Thymus (tissue), 11 donors: ENCODE measurements around the gene DDX49. TPM values are rescaled to one million over a fixed set of nuclear protein-coding genes. Genes with fewer than 3 reads are reported as not detected.

ENCODE experiments used
- DNase-seq, 9 donors: peaks; one replicate each; pipeline ENCODE4 v3.0.0-alpha.2; 2013; ENCODE audit warnings: low spot score in 9 of 9, low read depth in 6 of 9, missing footprints in 1 of 9
- H3K27ac ChIP-seq, 2 donors: one replicate each; pipeline ENCODE4 v1.5.1; 2013; ENCODE audit warnings: control low read depth in 1 of 2, low read depth in 1 of 2, low read length in 1 of 2, mild to moderate bottlenecking in 1 of 2, moderate library complexity in 1 of 2
- H3K27me3 ChIP-seq, 2 donors: one replicate each; pipeline ENCODE4 v1.5.1; 2013; ENCODE audit warnings: low read length in 1 of 2; ENCODE audit not compliant: control insufficient read depth in 2 of 2, insufficient read depth in 1 of 2
- H3K36me3 ChIP-seq, 2 donors: one replicate each; pipeline ENCODE4 v1.5.1; 2013; ENCODE audit warnings: low read length in 1 of 2, mild to moderate bottlenecking in 1 of 2, moderate library complexity in 1 of 2; ENCODE audit not compliant: control insufficient read depth in 2 of 2, insufficient read depth in 2 of 2
- H3K4me1 ChIP-seq, 2 donors: one replicate each; pipeline ENCODE4 v1.5.1; 2013; ENCODE audit warnings: low read length in 2 of 2; ENCODE audit not compliant: control insufficient read depth in 2 of 2, insufficient read depth in 2 of 2
- H3K4me3 ChIP-seq, 2 donors: one replicate each; pipeline ENCODE4 v1.5.1; 2013; ENCODE audit warnings: low read length in 2 of 2, control low read depth in 1 of 2, mild to moderate bottlenecking in 1 of 2
- H3K9me3 ChIP-seq, 2 donors: one replicate each; pipeline ENCODE4 v1.5.1; 2013; ENCODE audit warnings: low read length in 1 of 2, mild to moderate bottlenecking in 1 of 2; ENCODE audit not compliant: control insufficient read depth in 2 of 2, insufficient read depth in 1 of 2
- WGBS: extraction: QIAGEN DNeasy Blood & Tissue Kit; methylation state at CpG from one replicate; pipeline ENCODE4 v1.1.7; 2013; 5-methylcytosine and 5-hydroxymethylcytosine counted together
- polyA plus RNA-seq: library from polyadenylated mRNA; stranded (reverse); fragments of 200-250 nt; gene quantifications from one replicate; pipeline ENCODE4 v1.2.3, GENCODE V29; 2013
- total RNA-seq: library from RNA; stranded (reverse); fragments of 120-200 nt; gene quantifications from one replicate; pipeline ENCODE4 v1.2.4, GENCODE V29; 2013
- donor health status: healthy.

The DDX49 gene
- total and polyA plus RNA-seq, 2 donors, result 42.8 to 54.9 TPM

DNA sequence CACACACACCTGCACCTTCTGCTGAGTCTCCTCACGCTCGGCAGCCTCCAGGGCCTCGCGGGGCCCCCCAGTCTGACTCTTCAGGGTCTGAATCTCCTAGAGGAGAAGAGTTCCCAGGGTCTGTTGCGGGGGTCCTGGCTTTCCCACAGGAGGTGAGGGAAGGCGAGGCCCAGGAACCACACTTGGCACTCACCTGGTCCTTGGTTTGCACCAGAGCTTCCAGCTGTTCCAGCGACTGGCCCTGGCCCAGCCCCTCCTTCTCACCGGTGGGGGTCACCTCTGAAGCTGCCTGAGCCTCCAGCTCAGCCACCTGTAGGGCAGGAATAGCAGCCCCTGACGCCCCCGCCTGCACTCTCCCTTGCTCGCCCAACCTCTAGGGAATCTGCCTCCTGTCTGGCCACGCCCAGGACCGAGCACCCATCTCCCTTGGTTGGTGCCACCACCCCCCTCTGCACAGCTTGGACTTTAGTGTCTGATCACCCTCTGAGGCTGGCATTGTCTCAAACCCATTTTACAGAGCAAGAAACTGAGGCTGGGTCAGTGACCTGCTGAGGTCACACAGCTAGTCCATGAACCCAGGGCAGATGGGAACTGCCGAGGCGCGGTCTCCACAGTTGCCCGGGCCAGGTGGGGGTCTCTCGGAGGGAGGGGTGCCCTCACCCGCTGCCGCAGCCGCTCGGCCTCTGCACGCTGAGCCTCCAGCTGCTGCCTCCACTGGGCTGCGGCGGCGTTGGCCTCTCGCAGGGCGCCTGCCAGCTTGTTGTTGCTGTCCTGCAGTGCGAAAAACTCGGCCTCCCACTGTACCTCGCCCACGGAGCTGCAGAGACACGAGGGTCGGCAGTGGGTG lies 12.0 kb downstream of the DDX49 start:
- DNase-seq, result no peak
- Histone ChIP-seq H3K27ac (no peak overlapping the region), H3K4me3 (peak overlapping the region in 1 of 2 donors; percentile 19), H3K36me3 (peaks cover 16 to 24% of the 10 kb centered on the region in 2 donors), H3K4me1 (peaks cover 4 to 5% of the 10 kb centered on the region in 2 donors), H3K27me3 (peaks cover 0 to 27% of the 10 kb centered on the region in 2 donors), H3K9me3 (peaks cover 1 to 4% of the 10 kb centered on the region in 2 donors)
- 83% methylated on average over 34 of the region's 34 CpGs for whole genome bisulfite sequencing

DNA sequence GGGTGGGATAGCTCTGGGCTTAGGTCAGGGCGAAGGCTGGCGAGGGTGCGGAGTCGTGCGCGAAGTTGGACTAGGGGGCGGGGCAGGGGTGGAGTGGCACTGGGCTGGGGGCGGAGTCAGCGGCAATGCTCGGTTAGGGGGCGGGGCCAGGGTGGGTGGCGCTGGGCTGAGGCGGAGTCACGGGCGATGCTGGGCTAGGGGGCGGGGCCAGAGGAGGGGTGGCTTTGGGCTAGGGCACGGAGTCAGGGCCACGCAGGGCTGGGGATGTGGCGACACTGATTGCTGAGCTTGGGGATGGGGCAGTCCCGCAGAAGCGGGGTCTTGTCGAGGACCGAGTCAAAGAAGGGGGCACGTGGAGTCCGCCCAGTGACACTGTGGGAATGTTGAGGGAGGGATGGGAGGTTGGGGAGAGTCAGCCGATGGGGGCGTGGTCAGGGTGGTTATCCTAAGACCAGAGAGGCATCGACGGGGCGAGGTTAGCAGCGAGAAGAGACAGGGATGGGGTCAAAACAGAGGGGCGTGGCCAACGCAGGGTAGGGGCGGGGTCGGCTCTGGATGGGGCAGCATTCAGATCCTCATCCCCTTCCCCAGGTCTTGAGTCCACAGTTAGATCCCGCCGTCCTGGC lies 12.8 kb downstream of the DDX49 start:
- peak in 8 of 9 donors; percentile 25 to 74 (median 48) for DNase-seq
- Histone ChIP-seq H3K27me3 (peaks cover 0 to 27% of the 10 kb centered on the region in 2 donors), H3K4me3 (peak overlapping the region in 1 of 2 donors; percentile 19), H3K9me3 (peaks cover 1 to 4% of the 10 kb centered on the region in 2 donors), H3K27ac (no peak overlapping the region), H3K4me1 (peaks cover 4 to 5% of the 10 kb centered on the region in 2 donors), H3K36me3 (peaks cover 14 to 16% of the 10 kb centered on the region in 2 donors)
- WGBS, result 7% methylated on average over 37 of the region's 37 CpGs

DNA sequence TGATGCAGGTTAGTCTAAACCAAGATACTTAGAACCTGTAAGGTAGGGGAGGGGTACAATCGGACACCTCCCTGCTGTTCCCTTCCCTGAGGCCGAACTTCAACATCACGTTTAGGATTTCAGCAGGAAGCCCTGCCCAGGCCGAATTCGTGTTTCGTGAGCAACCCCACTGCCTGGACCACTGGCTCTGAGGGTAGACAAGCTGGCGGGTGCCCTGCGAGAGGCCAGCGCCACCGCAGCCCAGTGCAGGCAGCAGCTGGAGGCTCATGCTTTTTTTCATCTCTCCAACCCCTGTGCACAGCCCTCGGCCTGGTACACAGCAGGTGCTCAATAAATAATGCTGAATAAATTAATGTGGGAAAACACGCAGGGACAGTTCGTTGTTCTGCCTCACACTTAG lies 13.8 kb downstream of the DDX49 start:
- Histone ChIP-seq H3K4me3 (no peak overlapping the region), H3K27ac (no peak overlapping the region), H3K27me3 (peaks cover 2 to 35% of the 10 kb centered on the region in 2 donors), H3K9me3 (peaks cover 1 to 4% of the 10 kb centered on the region in 2 donors), H3K36me3 (peaks cover 6 to 9% of the 10 kb centered on the region in 2 donors), H3K4me1 (peaks cover 4 to 5% of the 10 kb centered on the region in 2 donors)
- 82% methylated on average over 13 of the region's 13 CpGs for WGBS
- DNase-seq, result no peak

DNA sequence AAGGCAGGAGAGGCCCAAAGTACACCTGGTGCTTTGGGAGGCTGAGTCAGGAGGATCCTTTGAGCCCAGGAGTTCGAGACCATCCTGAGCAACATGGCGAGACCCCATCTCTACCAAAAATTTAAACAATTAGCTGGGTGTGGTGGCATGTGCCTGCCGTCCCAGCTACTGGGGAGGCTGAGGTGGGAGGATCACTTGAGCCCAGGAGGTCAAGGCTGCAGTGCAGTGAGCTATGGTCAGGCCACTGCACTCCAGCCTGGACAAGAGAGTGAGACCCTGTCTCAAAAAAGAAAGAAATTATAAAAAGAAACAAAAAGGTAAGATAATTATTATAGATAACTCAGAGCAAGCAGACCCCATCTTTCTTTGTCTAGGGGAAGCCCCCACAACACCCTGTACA lies 19.6 kb downstream of the DDX49 start:
- Histone ChIP-seq H3K4me3 (no peak overlapping the region), H3K36me3 (no peaks in the 10 kb centered on the region), H3K9me3 (peaks cover 0 to 5% of the 10 kb centered on the region in 2 donors), H3K4me1 (no peaks in the 10 kb centered on the region), H3K27ac (no peak overlapping the region), H3K27me3 (peaks cover 27 to 67% of the 10 kb centered on the region in 2 donors)
- WGBS, result 92% methylated on average over 3 of the region's 3 CpGs
- no peak for DNase-seq

DNA sequence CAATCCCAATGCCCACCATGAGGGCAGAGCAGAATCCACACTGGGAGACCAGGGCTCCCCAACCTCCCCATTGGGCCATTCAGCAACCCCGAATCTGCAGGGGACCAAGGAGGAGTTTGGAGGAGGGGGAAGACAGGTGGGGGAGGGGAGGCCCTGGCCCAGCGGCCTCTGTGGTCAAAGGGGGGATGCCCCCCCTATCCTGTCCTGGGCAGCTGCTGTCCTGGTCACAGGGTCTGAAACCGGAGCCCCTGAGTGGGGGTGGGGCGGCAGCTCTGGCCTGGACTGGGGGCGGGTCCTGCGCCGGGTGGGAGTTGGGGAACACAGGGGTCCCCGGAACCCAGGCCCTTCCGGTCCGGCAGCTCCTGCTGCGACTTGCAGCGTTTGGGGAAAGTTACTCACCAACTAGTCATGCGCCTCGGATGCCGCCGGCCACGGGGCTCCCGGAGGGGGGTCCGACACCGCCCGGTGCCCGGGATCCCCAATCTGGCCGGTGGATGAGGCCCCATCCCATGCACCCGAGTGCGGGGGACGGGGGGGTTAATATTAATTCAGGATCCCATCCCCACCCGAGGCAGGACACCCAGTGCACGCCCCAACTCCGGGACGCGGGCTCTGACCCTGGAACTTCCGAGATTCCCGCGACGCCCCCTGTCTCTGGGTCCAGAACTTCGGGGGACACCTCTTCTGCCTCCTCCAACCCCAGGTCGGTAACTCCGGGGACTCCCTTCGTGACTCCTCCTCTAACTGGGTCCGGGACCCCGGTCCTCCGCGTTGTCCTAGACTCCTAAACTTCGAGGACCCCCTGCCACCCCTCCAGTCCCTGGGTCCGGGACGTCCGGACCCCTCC lies 20.6 kb downstream of the DDX49 start:
- Histone ChIP-seq H3K27ac (no peak overlapping the region), H3K4me1 (no peaks in the 10 kb centered on the region), H3K27me3 (peaks cover 27 to 61% of the 10 kb centered on the region in 2 donors), H3K9me3 (peaks cover 0 to 4% of the 10 kb centered on the region in 2 donors), H3K36me3 (no peaks in the 10 kb centered on the region), H3K4me3 (peak overlapping the region; percentile 36 to 47)
- WGBS, result 4% methylated on average over 47 of the region's 47 CpGs
- DNase-seq, result no peak

DNA sequence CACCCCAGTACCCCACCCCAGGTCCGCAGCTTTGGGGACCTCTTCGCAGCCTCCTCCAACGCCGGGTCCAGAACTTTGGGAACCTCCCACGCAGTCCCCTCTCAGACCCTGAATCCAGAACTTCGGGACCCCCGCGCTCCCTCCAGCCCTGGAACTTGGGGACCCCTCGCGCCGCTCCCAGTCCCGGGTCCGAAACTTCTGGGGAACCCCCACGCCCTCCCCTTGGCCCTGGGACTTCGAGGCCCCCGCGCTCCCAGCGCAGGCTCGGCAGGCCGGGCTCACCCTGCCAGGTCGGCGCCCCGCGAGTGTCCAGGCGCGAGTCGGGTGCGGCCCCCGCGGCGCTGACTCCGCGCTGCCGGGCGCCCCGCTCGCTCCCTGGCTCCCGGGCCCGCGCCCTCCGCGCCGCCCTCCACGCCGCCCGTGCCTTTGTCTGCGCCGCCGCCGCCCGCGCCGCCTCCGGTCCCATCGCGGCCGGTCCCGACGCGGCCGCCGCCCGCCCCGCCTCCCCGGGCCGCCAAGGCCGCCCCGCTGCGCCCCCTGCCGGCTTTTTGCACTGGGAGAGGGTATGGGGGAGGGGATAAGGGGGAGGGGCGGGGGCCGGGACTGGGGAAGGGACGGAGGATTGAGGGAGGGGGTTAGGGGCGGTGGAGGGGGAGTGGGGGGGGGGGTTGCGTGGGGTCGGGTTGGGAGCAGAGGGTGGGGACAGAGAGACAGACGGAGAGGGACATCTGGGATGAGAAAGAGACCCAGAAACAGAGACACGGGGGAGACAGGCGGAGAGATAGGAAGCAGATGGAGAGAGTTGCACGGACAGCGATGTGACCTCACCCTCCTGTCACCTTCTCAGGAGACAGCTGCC lies 21.5 kb downstream of the DDX49 start, which contains the start of gene HOMER3:
Gene HOMER3 (minus strand): TSS at position 449 of the 859 bp plus-strand sequence. CDS start 2,235 bp downstream, outside the sequence.
- DNase-seq, result peak in 5 of 9 donors; percentile 36 to 70 (median 58)
- no peaks in the 10 kb centered on the region for H3K4me1 ChIP-seq
- peaks cover 0 to 4% of the 10 kb centered on the region in 2 donors for H3K9me3 ChIP-seq
- no peak within 1 kb of the TSS for H3K27ac ChIP-seq
- peaks cover 27 to 60% of the 10 kb centered on the region in 2 donors for H3K27me3 ChIP-seq
- H3K4me3 ChIP-seq, result peak within 1 kb of the TSS; percentile 36 to 47
- H3K36me3 ChIP-seq, result no peaks in the 10 kb centered on the region
- WGBS, result 2% methylated on average over 81 of the region's 81 CpGs

DNA sequence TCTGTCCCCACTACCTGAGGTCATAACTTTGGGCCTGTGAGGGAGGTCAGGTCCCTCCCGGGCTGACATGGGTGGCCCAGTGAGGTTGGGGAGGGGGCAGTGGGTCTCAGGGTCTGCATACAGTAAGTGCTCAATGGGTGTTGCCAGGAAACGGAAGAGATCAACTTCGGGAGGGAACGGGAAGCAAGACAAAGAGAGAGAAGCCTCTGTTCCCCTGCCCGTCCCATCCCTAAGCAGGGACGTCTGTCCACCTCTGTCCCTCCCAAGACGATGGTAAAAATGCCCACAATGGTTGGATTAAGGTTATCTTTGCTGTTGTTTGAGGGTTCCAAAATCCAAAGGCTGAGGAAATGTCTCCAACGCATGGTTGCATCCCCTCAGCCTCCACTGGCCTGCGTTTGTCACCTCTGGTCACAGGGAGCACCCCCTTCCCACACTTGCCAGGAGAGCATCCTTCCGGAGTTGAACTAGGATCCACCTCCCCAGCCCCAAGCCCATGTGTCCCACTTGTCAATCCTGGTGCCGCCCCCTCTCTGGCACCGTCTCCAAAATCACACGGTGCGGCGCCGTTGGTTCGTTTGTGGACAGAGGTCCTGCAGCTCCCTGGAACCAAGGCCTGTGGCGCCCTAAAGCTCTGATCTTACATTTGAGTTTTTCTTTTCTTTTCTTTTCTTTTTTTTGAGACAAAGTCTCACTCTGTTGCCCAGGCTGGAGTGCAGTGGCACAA lies 22.3 kb downstream of the DDX49 start:
- no peaks in the 10 kb centered on the region for H3K4me1 ChIP-seq
- WGBS, result 69% methylated on average over 18 of the region's 18 CpGs
- no peak overlapping the region for H3K27ac ChIP-seq
- no peaks in the 10 kb centered on the region for H3K36me3 ChIP-seq
- H3K27me3 ChIP-seq, result peaks cover 27 to 60% of the 10 kb centered on the region in 2 donors
- H3K4me3 ChIP-seq, result no peak overlapping the region
- peaks cover 0 to 4% of the 10 kb centered on the region in 2 donors for H3K9me3 ChIP-seq
- DNase-seq, result no peak
